PC-9 (cell line): ENCODE results near the gene SPATA45. TPM values are rescaled to one million over a fixed set of nuclear protein-coding genes. Genes with fewer than 3 reads are reported as not detected.

ENCODE experiments used
- BruUV-seq: library from RNA; stranded (reverse); fragments of 400-500 nt; replicated peaks from 2 replicates; lab custom pipeline; 2021; lab: Mats Ljungman, UMichigan
- CTCF ChIA-PET: fragments of 300-600 bp; sonication (Branson Sonifier 250); formaldehyde crosslinking; loops from one replicate; lab custom pipeline; 2022; ENCODE audit warnings: antibody characterized with exemption; lab: Charles Lee
- POLR2A ChIA-PET: fragments of 300-600 bp; sonication (Branson Sonifier 250); formaldehyde crosslinking; loops from one replicate; lab custom pipeline; 2022; ENCODE audit warnings: antibody characterized with exemption; ENCODE audit not compliant: unreplicated experiment; lab: Charles Lee
- DNase-seq, 2 experiments: peaks; one replicate each; pipeline versions ENCODE4 v3.0.0 to v3.0.0-alpha.2; 2015 to 2022; ENCODE audit warnings: mixed read lengths in 1 of 2
- H2AFZ ChIP-seq: fragments of 200-600 bp; sonication (generic); 2 replicates; pipeline ENCODE4 v1.8.1; 2017; ENCODE audit warnings: antibody characterized with exemption
- H3F3A ChIP-seq: fragments of 200-600 bp; sonication (generic); 2 replicates; pipeline ENCODE4 v1.8.1; 2017; ENCODE audit warnings: antibody characterized with exemption, mild to moderate bottlenecking, low read depth; ENCODE audit not compliant: insufficient read depth
- H3K27ac ChIP-seq: fragments of 200-600 bp; sonication (generic); 2 replicates; pipeline ENCODE4 v1.6.1; 2016; ENCODE audit warnings: mixed run types
- H3K27me3 ChIP-seq: fragments of 200-600 bp; sonication (generic); 2 replicates; pipeline ENCODE4 v1.6.1; 2016; ENCODE audit warnings: low read depth, mixed run types; ENCODE audit not compliant: insufficient read depth
- H3K36me3 ChIP-seq: fragments of 200-600 bp; sonication (generic); 2 replicates; pipeline ENCODE4 v1.6.1; 2016; ENCODE audit warnings: low read depth, mixed run types
- H3K4me1 ChIP-seq: fragments of 200-600 bp; sonication (generic); replicated peaks from 2 replicates; pipeline ENCODE4 v1.6.1; 2016; ENCODE audit warnings: mixed run types; ENCODE audit not compliant: insufficient read depth
- H3K4me2 ChIP-seq: fragments of 200-600 bp; sonication (generic); 2 replicates; pipeline ENCODE4 v1.6.1; 2017; ENCODE audit warnings: mixed run types
- H3K4me3 ChIP-seq: fragments of 200-600 bp; sonication (generic); 2 replicates; pipeline ENCODE4 v1.6.1; 2016; ENCODE audit warnings: mixed run types
- H3K79me2 ChIP-seq: fragments of 200-600 bp; sonication (generic); 2 replicates; pipeline ENCODE4 v1.6.1; 2017; ENCODE audit warnings: low read depth, mixed run types
- H3K9me2 ChIP-seq: fragments of 200-600 bp; sonication (generic); 2 replicates; pipeline ENCODE4 v1.8.1; 2017; ENCODE audit warnings: mild to moderate bottlenecking; ENCODE audit not compliant: insufficient read depth
- H3K9me3 ChIP-seq: fragments of 200-600 bp; sonication (generic); 2 replicates; pipeline ENCODE4 v1.8.1; 2016; ENCODE audit warnings: low read depth; ENCODE audit not compliant: insufficient read depth
- H4K20me1 ChIP-seq: fragments of 200-600 bp; sonication (generic); 2 replicates; pipeline ENCODE4 v1.8.1; 2017; ENCODE audit not compliant: insufficient read depth
- EZH2 ChIP-seq: fragments of 200-600 bp; sonication (generic); IDR thresholded peaks from 2 replicates; pipeline ENCODE4 v1.8.0; 2017; ENCODE audit warnings: antibody characterized with exemption, low read depth
- intact Hi-C: fragments of 100-400 bp; cut with micrococcal nuclease; formaldehyde crosslinking; loops from one replicate; pipeline ENCODE4 v1.10.0; 2022; ENCODE audit not compliant: unreplicated experiment
- total RNA-seq: library from RNA; stranded (reverse); gene quantifications from 2 replicates; pipeline ENCODE4 v1.2.3, GENCODE V29; 2021
- TF ChIP-seq, protein P1 (sequence below): fragments of 200-600 bp; sonication (generic); conservative IDR thresholded peaks from 2 replicates; pipeline ENCODE4 v1.6.1; 2017; ENCODE audit warnings: mixed run types, antibody characterized with exemption, mild to moderate bottlenecking, moderate library complexity

SPATA45 gene
- total RNA-seq, 1 experiment from 2014 or later = not detected

DNA sequence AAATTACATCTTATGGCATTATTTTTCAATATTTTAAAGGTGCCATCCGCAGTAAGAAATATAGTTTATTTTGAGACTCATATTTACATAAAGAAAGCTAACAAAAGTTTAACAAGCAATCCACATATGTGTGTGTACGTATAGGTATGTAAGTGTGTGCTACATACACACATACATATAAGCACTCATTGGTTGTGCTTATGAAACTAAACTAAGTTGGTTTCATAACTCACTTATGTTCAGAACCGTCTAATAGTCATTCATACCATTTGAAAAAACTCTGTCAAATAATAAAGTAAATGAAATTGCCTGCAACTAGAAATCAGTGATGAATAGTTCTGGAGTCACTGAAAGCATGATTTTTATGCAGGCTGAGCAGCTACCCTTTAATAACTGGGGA, 41.7 kb downstream of the SPATA45 start:
- H3K36me3 ChIP-seq = no peaks in the 10 kb centered on the region
- no peak overlapping the region for H2AFZ ChIP-seq
- no peaks in the 10 kb centered on the region; the same call in 1 of the 2 replicates for H3K9me2 ChIP-seq
- no peaks in the 10 kb centered on the region for H3K4me1 ChIP-seq
- H3K79me2 ChIP-seq = no peaks in the 10 kb centered on the region
- BruUV-seq = no TSS peak
- intact Hi-C loops = no loop called here
- no peak overlapping the region for H3K4me3 ChIP-seq
- no peak for TF ChIP-seq EZH2
- TF ChIP-seq, protein P1, sequence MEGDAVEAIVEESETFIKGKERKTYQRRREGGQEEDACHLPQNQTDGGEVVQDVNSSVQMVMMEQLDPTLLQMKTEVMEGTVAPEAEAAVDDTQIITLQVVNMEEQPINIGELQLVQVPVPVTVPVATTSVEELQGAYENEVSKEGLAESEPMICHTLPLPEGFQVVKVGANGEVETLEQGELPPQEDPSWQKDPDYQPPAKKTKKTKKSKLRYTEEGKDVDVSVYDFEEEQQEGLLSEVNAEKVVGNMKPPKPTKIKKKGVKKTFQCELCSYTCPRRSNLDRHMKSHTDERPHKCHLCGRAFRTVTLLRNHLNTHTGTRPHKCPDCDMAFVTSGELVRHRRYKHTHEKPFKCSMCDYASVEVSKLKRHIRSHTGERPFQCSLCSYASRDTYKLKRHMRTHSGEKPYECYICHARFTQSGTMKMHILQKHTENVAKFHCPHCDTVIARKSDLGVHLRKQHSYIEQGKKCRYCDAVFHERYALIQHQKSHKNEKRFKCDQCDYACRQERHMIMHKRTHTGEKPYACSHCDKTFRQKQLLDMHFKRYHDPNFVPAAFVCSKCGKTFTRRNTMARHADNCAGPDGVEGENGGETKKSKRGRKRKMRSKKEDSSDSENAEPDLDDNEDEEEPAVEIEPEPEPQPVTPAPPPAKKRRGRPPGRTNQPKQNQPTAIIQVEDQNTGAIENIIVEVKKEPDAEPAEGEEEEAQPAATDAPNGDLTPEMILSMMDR = no peak
- ChIA-PET POLR2A (no interaction called here), CTCF (interaction anchor here (0.6 kb wide), 1 partner anchor 23 kb away, joined by 4 read pairs; no protein-coding TSS in a partner anchor)
- no peaks in the 10 kb centered on the region for H3K9me3 ChIP-seq
- DNase-seq = no peak
- H3K27ac ChIP-seq = no peak overlapping the region
- no peak overlapping the region for H3K4me2 ChIP-seq
- H3F3A ChIP-seq = no peaks in the 10 kb centered on the region
- H4K20me1 ChIP-seq = no peaks in the 10 kb centered on the region
- no peaks in the 10 kb centered on the region for H3K27me3 ChIP-seq

DNA sequence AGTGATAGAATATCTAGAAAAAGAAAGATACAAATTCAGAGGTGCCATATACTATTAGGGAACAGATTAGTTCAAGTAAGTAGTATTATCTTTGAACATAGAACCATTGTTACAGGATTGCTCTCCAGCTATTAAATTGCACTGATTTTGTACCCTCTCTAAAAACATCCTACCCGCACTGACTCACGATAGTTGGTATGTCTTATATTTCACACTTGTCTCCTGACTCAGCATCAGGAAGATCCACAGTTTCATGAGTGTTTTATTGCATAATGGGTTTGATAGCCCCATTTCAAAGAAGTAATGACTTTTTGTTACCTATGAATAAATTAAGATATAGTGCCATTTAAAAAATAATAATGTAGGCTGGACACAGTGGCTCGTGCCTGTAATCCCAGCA, 49.8 kb downstream of the SPATA45 start:
- Histone ChIP-seq H3K9me3 (no peaks in the 10 kb centered on the region), H2AFZ (no peak overlapping the region), H3K4me3 (no peak overlapping the region), H3K4me1 (peaks cover 4% of the 10 kb centered on the region), H3K36me3 (no peaks in the 10 kb centered on the region), H3K27ac (no peak overlapping the region), H3K27me3 (no peaks in the 10 kb centered on the region), H3K9me2 (no peaks in the 10 kb centered on the region), H3K4me2 (no peak overlapping the region), H3F3A (peaks cover 8% of the 10 kb centered on the region; the same call in 1 of the 2 replicates), H3K79me2 (no peaks in the 10 kb centered on the region), H4K20me1 (no peaks in the 10 kb centered on the region)
- BruUV-seq = no TSS peak
- intact Hi-C loops = no loop called here
- DNase-seq = no peak
- ChIA-PET CTCF (interaction anchor here (0.6 kb wide), 1 partner anchor 46 kb away, joined by 3 read pairs; no protein-coding TSS in a partner anchor), POLR2A (no interaction called here)
- TF ChIP-seq, protein P1 = no peak
- no peak for TF ChIP-seq EZH2

DNA sequence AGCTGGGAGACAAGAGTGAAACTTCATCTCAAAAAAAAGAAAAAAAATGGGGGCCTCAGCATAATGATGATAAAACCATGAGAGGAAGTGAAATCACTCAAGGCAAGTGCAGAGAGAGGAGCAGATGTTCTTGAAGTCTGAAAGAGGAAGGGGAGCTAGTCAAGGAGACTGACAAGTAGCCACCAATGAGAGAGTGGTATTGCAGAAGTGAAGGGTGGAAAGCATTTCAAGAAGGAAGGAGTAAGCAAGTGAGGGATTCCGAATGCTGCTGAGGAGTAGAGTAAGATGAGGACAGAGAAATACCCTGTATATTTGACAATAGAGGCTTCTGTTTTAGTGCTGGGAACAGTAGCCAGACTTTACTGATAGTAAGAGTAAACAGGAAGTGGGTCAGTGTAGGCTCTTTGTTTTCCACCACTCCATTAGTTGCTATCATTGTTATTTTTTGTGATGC, 52.9 kb downstream of the SPATA45 start:
- Histone ChIP-seq H3K9me3 (no peaks in the 10 kb centered on the region), H3K79me2 (peaks cover 18% of the 10 kb centered on the region), H3F3A (peaks cover 16% of the 10 kb centered on the region; the same call in 1 of the 2 replicates), H3K4me3 (no peak overlapping the region), H3K9me2 (no peaks in the 10 kb centered on the region), H3K27me3 (no peaks in the 10 kb centered on the region), H4K20me1 (no peaks in the 10 kb centered on the region), H3K4me1 (peaks cover 15% of the 10 kb centered on the region), H3K4me2 (no peak overlapping the region), H3K36me3 (no peaks in the 10 kb centered on the region), H3K27ac (no peak overlapping the region), H2AFZ (no peak overlapping the region)
- ChIA-PET POLR2A (interaction anchor here (0.6 to 0.7 kb wide), 2 partner anchors 24 to 508 kb away, joined by 5 to 6 read pairs; no protein-coding TSS in a partner anchor), CTCF (interaction anchor here (0.7 kb wide), 1 partner anchor 67 kb away, joined by 6 read pairs; no protein-coding TSS in a partner anchor)
- TF ChIP-seq, protein P1 = no peak
- no peak for TF ChIP-seq EZH2
- no peak for DNase-seq
- intact Hi-C loops = loop anchor here (5.0 kb wide), 2 partner anchors 63 to 203 kb away; partner anchors contain the start of gene FLVCR1
- no TSS peak for BruUV-seq
